Left lung (tissue), 10 donors: ENCODE results near the gene SPECC1L. TPM values are rescaled to one million over a fixed set of nuclear protein-coding genes. Genes with fewer than 3 reads are reported as not detected.
"Not testable (repeated sequence)": the region's sequence is repeated elsewhere in the genome, so short reads cannot be mapped to it uniquely, and the experiment has no call there.

Source experiments
- ATAC-seq: fragments of 200-7000 bp; cut with Tn5 transposase; one replicate; pipeline ENCODE4 v1.9.1; 2020; ENCODE audit warnings: moderate library complexity
- DNase-seq, 4 donors: peaks; one replicate each; pipeline ENCODE4 v3.0.0-alpha.2; 2013 to 2020
- H3K27ac ChIP-seq, 2 donors: fragments of 200-600 bp; sonication (generic) in 1 of 2; one replicate each; pipeline versions ENCODE4 v1.5.0 to v1.8.0; 2020 to 2021
- H3K27me3 ChIP-seq, 2 donors: fragments of 200-600 bp; sonication (generic) in 1 of 2; one replicate each; pipeline versions ENCODE4 v1.5.0 to v1.8.0; 2020 to 2021
- H3K36me3 ChIP-seq, 2 donors: fragments of 200-600 bp; sonication (generic) in 1 of 2; one replicate each; pipeline versions ENCODE4 v1.5.0 to v1.8.0; 2020 to 2021
- H3K4me1 ChIP-seq, 2 donors: fragments of 200-600 bp; one replicate each; pipeline ENCODE4 v1.8.0; 2021
- H3K4me3 ChIP-seq, 2 donors: fragments of 200-600 bp; sonication (generic) in 1 of 2; one replicate each; pipeline versions ENCODE4 v1.5.0 to v1.8.0; 2020 to 2021; ENCODE audit warnings: mild to moderate bottlenecking in 1 of 2
- H3K9me3 ChIP-seq, 2 donors: fragments of 200-600 bp; sonication (generic) in 1 of 2; one replicate each; pipeline versions ENCODE4 v1.5.0 to v1.8.0; 2020 to 2021
- CTCF ChIP-seq, 2 donors: fragments of 200-600 bp; sonication (generic) in 1 of 2; IDR thresholded peaks; one replicate each; pipeline versions ENCODE4 v1.5.0 to v1.8.0; 2021; ENCODE audit warnings: antibody characterized with exemption in 2 of 2
- intact Hi-C, 2 donors: fragments of 100-400 bp; cut with DNase I; formaldehyde crosslinking; loops; one replicate each; pipeline versions ENCODE4 v1.11.2 to v1.14.2; 2022
- polyA plus RNA-seq, 6 donors: library from polyadenylated mRNA; unstranded; fragments of 120-200 nt; gene quantifications; one replicate each; pipeline ENCODE4 v1.2.1, GENCODE V29; 2013; ENCODE audit not compliant: insufficient read length in 6 of 6
- total RNA-seq, 2 donors: library from RNA; stranded (reverse); fragmentation: NEBNext Ultra II Directional; extraction: Animal tissue kit (Norgen Biotek cat#: 25700); gene quantifications; one replicate each; pipeline ENCODE4 v1.2.1, GENCODE V29; 2021
- donor health status: DM: no; HTN: yes; CAD: no.
- donor health status: DM: no; HTN: no; CAD: no.

SPECC1L gene
- total and polyA plus RNA-seq, 8 donors, result 70.9 to 94.4 (median 80.9) TPM

GRCh38 chr22:24304062-24304675 lies 33.5 kb downstream of the SPECC1L start:
- H3K27ac ChIP-seq, result peak overlapping the region; percentile 52 to 80
- no peaks in the 10 kb centered on the region for H3K9me3 ChIP-seq
- peaks cover 0 to 3% of the 10 kb centered on the region in 2 donors for H3K36me3 ChIP-seq
- no peaks in the 10 kb centered on the region for H3K27me3 ChIP-seq
- peak; percentile 66 for ATAC-seq
- no peak overlapping the region for H3K4me3 ChIP-seq
- TF ChIP-seq CTCF (IDR thresholded peaks at IDR 0.05), result no peak
- no peak for DNase-seq
- peaks cover 34 to 47% of the 10 kb centered on the region in 2 donors for H3K4me1 ChIP-seq
- intact Hi-C loops, result no loop called here

GRCh38 chr22:24305260-24305692 lies 34.6 kb downstream of the SPECC1L start:
- no peak for DNase-seq
- H3K4me3 ChIP-seq, result no peak overlapping the region
- no peaks in the 10 kb centered on the region for H3K9me3 ChIP-seq
- H3K27me3 ChIP-seq, result no peaks in the 10 kb centered on the region
- peaks cover 34 to 45% of the 10 kb centered on the region in 2 donors for H3K4me1 ChIP-seq
- no peak for ATAC-seq
- intact Hi-C loops, result no loop called here
- H3K36me3 ChIP-seq, result peaks cover 0 to 7% of the 10 kb centered on the region in 2 donors
- no peak for TF ChIP-seq CTCF (IDR thresholded peaks at IDR 0.05)
- H3K27ac ChIP-seq, result peak overlapping the region; percentile 52 to 80

- peaks cover 0 to 41% of the 10 kb centered on the region in 2 donors for H3K36me3 ChIP-seq
- H3K27me3 ChIP-seq, result no peaks in the 10 kb centered on the region
- TF ChIP-seq CTCF (IDR thresholded peaks at IDR 0.05), result no peak
- H3K4me3 ChIP-seq, result no peak overlapping the region
- no peak for ATAC-seq
- peaks cover 0 to 6% of the 10 kb centered on the region in 2 donors for H3K4me1 ChIP-seq
- no peak overlapping the region for H3K27ac ChIP-seq
- no peak for DNase-seq
- no peaks in the 10 kb centered on the region for H3K9me3 ChIP-seq
- intact Hi-C loops, result no loop called here
Observed at GRCh38 chr22:24310969-24311368, 40.3 kb downstream of the SPECC1L start.

GRCh38 chr22:24315367-24315966 lies 44.8 kb downstream of the SPECC1L start:
- Histone ChIP-seq H3K4me1 (peaks cover 0 to 6% of the 10 kb centered on the region in 2 donors), H3K36me3 (peaks cover 0 to 50% of the 10 kb centered on the region in 2 donors), H3K4me3 (no peak overlapping the region), H3K27ac (no peak overlapping the region), H3K27me3 (no peaks in the 10 kb centered on the region), H3K9me3 (no peaks in the 10 kb centered on the region)
- intact Hi-C loops, result no loop called here
- ATAC-seq (no peak), DNase-seq (no peak)
- no peak for TF ChIP-seq CTCF (IDR thresholded peaks at IDR 0.05)

GRCh38 chr22:24316264-24316663 lies 45.6 kb downstream of the SPECC1L start:
- H3K4me3 ChIP-seq, DNase-seq, intact Hi-C loops, H3K9me3 ChIP-seq, H3K4me1 ChIP-seq, H3K27me3 ChIP-seq, ATAC-seq, H3K27ac ChIP-seq: not testable (repeated sequence)
- peaks cover 0 to 57% of the 10 kb centered on the region in 2 donors for H3K36me3 ChIP-seq

- DNase-seq, intact Hi-C loops: not testable (repeated sequence)
Observed at GRCh38 chr22:24317511-24317910, 46.9 kb downstream of the SPECC1L start.

More at GRCh38 chr22:24317511-24317910, 46.9 kb downstream of the SPECC1L start:
- H3K9me3 ChIP-seq, H3K4me3 ChIP-seq, H3K27me3 ChIP-seq, H3K4me1 ChIP-seq, H3K27ac ChIP-seq, ATAC-seq: not testable (repeated sequence)
- peaks cover 0 to 64% of the 10 kb centered on the region in 2 donors for H3K36me3 ChIP-seq
